HL-60 (cell line): Measurements from ENCODE around the gene SPSB4.

ENCODE experiments used
- DNase-seq, 2 experiments: peaks; one replicate each; pipeline ENCODE4 v3.0.0-alpha.2; 2010 to 2020; ENCODE audit warnings: low read depth in 1 of 2, low spot score in 1 of 2
- H3K27ac ChIP-seq: fragments of 250-450 bp; sonication (Bioruptor Pico); replicated peaks from 2 replicates; pipeline ENCODE4 v1.5.1; 2020; ENCODE audit warnings: mild to moderate bottlenecking, moderate library complexity
- H3K27me3 ChIP-seq: fragments of 250-450 bp; sonication (Bioruptor Pico); 2 replicates; pipeline ENCODE4 v1.5.1; 2021; ENCODE audit warnings: mild to moderate bottlenecking, moderate library complexity; ENCODE audit not compliant: insufficient read depth, poor library complexity, severe bottlenecking
- H3K4me3 ChIP-seq: replicated peaks from 2 replicates; pipeline ENCODE4 v1.5.1; 2011; ENCODE audit warnings: mild to moderate bottlenecking, control low read depth, low read length; ENCODE audit not compliant: insufficient read depth
- GABPA ChIP-seq: IDR thresholded peaks from 2 replicates; pipeline ENCODE4 v1.6.1; 2012; ENCODE audit warnings: low read depth
- POLR2AphosphoS5 ChIP-seq: IDR thresholded peaks from 2 replicates; pipeline ENCODE4 v1.6.1; 2012; ENCODE audit warnings: low read depth
- SPI1 ChIP-seq: IDR thresholded peaks from 2 replicates; pipeline ENCODE4 v1.6.1; 2012; ENCODE audit warnings: low read depth, mild to moderate bottlenecking, borderline replicate concordance
- TF ChIP-seq, protein P1 (sequence below): IDR thresholded peaks from 2 replicates; pipeline ENCODE4 v1.6.1; 2012; ENCODE audit warnings: low read depth; ENCODE audit not compliant: insufficient replicate concordance
- TF ChIP-seq, protein P2 (sequence below): IDR thresholded peaks from one replicate; pipeline ENCODE4 v1.5.1; 2011; ENCODE audit warnings: low read length, control low read depth, inconsistent platforms; ENCODE audit not compliant: insufficient read depth

Gene SPSB4

DNA sequence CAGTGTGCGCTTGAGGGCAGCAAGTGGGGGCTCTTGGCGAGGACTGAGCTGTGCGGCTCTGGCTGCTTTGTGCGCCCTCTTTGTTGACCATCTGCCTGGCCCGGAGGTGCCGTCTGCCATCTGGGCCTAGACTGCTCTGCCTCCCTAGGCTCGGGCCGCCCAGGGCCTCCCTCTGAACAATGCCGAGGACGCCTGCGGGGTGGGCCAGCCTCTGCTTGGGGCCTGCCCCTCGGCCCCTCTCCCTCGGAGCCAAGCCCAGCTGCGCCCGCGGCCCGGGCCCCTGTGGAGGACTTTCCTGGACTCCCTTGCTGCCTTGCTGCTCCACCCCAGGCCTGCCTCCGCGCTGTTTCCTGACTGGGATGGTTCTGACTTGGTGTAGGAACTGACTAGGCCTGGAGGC is 31.9 kb upstream of the SPSB4 start:
- no peak for DNase-seq
- no peak for TF ChIP-seq GABPA
- TF ChIP-seq, protein P1, sequence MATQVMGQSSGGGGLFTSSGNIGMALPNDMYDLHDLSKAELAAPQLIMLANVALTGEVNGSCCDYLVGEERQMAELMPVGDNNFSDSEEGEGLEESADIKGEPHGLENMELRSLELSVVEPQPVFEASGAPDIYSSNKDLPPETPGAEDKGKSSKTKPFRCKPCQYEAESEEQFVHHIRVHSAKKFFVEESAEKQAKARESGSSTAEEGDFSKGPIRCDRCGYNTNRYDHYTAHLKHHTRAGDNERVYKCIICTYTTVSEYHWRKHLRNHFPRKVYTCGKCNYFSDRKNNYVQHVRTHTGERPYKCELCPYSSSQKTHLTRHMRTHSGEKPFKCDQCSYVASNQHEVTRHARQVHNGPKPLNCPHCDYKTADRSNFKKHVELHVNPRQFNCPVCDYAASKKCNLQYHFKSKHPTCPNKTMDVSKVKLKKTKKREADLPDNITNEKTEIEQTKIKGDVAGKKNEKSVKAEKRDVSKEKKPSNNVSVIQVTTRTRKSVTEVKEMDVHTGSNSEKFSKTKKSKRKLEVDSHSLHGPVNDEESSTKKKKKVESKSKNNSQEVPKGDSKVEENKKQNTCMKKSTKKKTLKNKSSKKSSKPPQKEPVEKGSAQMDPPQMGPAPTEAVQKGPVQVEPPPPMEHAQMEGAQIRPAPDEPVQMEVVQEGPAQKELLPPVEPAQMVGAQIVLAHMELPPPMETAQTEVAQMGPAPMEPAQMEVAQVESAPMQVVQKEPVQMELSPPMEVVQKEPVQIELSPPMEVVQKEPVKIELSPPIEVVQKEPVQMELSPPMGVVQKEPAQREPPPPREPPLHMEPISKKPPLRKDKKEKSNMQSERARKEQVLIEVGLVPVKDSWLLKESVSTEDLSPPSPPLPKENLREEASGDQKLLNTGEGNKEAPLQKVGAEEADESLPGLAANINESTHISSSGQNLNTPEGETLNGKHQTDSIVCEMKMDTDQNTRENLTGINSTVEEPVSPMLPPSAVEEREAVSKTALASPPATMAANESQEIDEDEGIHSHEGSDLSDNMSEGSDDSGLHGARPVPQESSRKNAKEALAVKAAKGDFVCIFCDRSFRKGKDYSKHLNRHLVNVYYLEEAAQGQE = no peak
- no peak for TF ChIP-seq POLR2AphosphoS5
- no peak for TF ChIP-seq SPI1
- TF ChIP-seq, protein P2, sequence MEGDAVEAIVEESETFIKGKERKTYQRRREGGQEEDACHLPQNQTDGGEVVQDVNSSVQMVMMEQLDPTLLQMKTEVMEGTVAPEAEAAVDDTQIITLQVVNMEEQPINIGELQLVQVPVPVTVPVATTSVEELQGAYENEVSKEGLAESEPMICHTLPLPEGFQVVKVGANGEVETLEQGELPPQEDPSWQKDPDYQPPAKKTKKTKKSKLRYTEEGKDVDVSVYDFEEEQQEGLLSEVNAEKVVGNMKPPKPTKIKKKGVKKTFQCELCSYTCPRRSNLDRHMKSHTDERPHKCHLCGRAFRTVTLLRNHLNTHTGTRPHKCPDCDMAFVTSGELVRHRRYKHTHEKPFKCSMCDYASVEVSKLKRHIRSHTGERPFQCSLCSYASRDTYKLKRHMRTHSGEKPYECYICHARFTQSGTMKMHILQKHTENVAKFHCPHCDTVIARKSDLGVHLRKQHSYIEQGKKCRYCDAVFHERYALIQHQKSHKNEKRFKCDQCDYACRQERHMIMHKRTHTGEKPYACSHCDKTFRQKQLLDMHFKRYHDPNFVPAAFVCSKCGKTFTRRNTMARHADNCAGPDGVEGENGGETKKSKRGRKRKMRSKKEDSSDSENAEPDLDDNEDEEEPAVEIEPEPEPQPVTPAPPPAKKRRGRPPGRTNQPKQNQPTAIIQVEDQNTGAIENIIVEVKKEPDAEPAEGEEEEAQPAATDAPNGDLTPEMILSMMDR = no peak
- Histone ChIP-seq H3K4me3 (no peak overlapping the region), H3K27me3 (no peaks in the 10 kb centered on the region), H3K27ac (no peak overlapping the region)

DNA sequence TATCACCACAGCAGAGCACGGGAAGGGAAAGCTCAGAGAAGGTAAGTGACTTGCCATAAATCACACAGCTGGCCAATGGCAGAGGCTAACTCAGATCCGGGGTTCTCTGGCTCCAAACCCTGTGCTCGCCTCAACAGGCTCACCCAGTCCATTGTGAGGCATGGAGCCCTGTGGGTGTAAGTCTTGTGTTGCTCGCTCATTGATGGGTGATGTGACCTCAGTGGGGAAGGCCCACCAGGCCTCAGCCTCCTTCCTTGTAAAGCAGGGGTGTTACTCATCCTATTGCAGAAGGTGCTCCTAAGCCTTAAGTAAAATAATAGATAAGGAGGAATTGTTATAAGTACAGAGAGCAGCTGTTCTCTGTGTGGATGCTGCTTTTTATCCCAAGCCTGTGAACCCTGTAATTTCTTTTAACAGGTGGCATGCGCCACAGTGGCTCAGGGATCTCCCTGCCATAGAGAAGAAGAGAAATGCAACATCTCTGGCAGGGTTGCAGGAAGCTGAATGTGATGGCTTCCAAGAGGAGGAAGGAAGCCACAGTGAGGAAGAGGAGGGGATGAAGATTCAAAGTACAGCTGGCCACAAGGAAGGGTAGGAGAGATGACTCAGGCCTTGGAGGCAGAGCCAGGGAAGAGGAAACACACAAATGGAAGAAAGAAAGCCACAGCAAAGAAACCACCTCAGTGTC is 30.9 kb upstream of the SPSB4 start:
- TF ChIP-seq GABPA (no peak), POLR2AphosphoS5 (no peak), SPI1 (no peak)
- TF ChIP-seq, protein P1 = no peak
- TF ChIP-seq, protein P2 = no peak
- Histone ChIP-seq H3K27ac (no peak overlapping the region), H3K4me3 (no peak overlapping the region), H3K27me3 (no peaks in the 10 kb centered on the region)
- no peak for DNase-seq

DNA sequence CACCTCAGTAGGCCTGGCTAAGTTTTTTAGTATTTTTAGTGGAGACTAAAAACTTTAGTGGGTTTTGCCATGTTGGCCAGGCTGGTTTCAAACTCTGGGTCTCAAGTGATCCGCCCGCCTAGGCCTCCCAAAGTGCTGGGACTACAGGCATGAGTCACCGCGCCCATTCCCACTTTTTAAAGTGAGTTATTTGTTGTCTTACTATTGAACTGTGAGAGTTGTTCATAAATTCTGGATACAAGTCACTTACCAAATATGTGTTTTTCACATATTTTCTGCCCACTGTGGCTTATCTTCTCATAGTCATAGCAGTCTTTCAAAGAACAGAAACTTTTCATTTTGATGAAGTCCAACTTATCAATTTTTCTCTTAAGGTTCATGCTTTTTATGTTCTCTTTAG is 29.9 kb upstream of the SPSB4 start:
- Histone ChIP-seq H3K27ac (no peak overlapping the region), H3K27me3 (no peaks in the 10 kb centered on the region), H3K4me3 (no peak overlapping the region)
- no peak for TF ChIP-seq SPI1
- TF ChIP-seq, protein P2 = no peak
- no peak for TF ChIP-seq GABPA
- TF ChIP-seq POLR2AphosphoS5 = no peak
- TF ChIP-seq, protein P1 = no peak
- no peak for DNase-seq
